Mucosa of stomach (tissue), 1 donor: ENCODE measurements around the gene IDNK.
A peak's percentile ranks its signal among the peaks of the same experiment; 100 is the strongest.
"Not testable (repeated sequence)": the region's sequence is repeated elsewhere in the genome, so short reads cannot be mapped to it uniquely, and the experiment has no call there.

Experiments
- H3K27me3 ChIP-seq: one replicate; pipeline ENCODE4 v1.7.0; 2013; ENCODE audit warnings: mild to moderate bottlenecking, low read length; ENCODE audit not compliant: control insufficient read depth, insufficient read depth
- H3K36me3 ChIP-seq: one replicate; pipeline ENCODE4 v1.7.0; 2013; ENCODE audit warnings: low read length; ENCODE audit not compliant: control insufficient read depth, insufficient read depth
- H3K4me1 ChIP-seq: one replicate; pipeline ENCODE4 v1.7.0; 2013; ENCODE audit warnings: mild to moderate bottlenecking, low read length; ENCODE audit not compliant: control insufficient read depth, insufficient read depth
- H3K4me3 ChIP-seq: one replicate; pipeline ENCODE4 v1.7.0; 2013; ENCODE audit warnings: low read length
- H3K9ac ChIP-seq: one replicate; pipeline ENCODE4 v1.7.0; 2013; ENCODE audit warnings: mild to moderate bottlenecking, low read length, moderate library complexity
- H3K9me3 ChIP-seq: one replicate; pipeline ENCODE4 v1.7.0; 2013; ENCODE audit warnings: mild to moderate bottlenecking, low read length, moderate library complexity; ENCODE audit not compliant: control insufficient read depth
- donor health status: Pancreatic carcinoma.

IDNK gene

DNA sequence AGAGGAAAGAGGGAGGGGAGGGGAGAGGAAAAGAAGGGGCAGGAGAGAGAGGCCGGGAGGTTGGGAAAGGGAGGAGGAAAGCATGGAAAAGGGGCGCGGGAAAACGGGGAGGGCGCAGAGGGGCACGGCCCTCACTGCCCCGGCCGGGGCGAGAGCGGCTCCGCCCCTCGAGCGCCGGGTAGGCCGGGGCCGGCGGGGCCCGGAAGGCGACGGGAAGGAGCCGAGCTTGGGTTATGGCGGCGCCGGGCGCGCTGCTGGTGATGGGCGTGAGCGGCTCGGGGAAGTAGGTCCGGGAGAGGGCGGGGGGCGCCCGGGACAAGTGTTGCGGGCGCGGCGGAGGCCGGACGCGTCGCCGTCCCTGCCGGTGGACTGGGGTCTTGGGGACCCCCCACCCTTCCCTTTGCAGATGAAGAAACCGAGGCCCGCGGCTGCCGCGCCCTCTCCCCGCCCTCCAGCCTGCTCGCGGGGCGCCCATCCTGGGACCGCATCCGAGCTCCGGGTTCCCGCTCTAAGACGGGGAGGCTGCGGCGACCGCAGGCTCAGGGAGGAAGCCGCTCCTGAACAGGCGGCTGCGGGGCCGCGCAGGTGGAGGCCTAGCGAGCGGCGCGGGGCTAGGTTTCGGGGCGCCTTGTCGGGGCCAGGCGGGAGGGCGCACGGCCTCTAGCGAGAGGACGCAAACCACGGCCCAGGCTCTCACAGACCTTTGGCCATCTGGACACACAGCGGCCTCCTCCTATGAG, at the start of gene IDNK:
TSS of gene IDNK (plus strand) at position 205 of the 740 bp plus-strand sequence. CDS start at position 234, 29 bp downstream.
- no peaks in the 10 kb centered on the region for H3K9me3 ChIP-seq
- H3K4me3 ChIP-seq, result peak within 1 kb of the TSS; percentile 58
- no peaks in the 10 kb centered on the region for H3K27me3 ChIP-seq
- H3K9ac ChIP-seq, result peak within 1 kb of the TSS; percentile 93
- no peaks in the 10 kb centered on the region for H3K36me3 ChIP-seq
- peaks cover 10% of the 10 kb centered on the region for H3K4me1 ChIP-seq

DNA sequence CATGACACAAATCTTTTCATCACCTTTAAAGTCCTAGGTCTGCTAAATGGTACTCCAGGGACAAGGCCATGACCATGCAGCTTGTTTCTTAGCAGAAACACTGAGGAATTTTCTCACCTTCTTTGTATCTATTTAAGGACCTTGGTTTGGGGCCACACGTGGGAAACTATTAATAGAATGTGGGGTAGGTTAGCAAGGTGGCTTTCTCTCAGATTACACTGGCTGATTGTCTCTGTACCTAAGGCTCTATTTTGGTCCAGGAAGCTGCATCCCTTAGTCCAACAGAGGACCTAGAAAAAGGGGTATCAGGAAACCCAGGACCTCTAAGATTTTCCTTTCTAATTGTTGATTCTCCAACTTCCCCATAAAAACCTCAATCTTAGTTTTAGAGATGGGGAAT, 48.5 kb upstream of the IDNK start:
- Histone ChIP-seq H3K36me3 (no peaks in the 10 kb centered on the region), H3K9ac (no peak overlapping the region), H3K9me3 (no peaks in the 10 kb centered on the region), H3K4me1 (no peaks in the 10 kb centered on the region), H3K4me3 (no peak overlapping the region), H3K27me3 (no peaks in the 10 kb centered on the region)

DNA sequence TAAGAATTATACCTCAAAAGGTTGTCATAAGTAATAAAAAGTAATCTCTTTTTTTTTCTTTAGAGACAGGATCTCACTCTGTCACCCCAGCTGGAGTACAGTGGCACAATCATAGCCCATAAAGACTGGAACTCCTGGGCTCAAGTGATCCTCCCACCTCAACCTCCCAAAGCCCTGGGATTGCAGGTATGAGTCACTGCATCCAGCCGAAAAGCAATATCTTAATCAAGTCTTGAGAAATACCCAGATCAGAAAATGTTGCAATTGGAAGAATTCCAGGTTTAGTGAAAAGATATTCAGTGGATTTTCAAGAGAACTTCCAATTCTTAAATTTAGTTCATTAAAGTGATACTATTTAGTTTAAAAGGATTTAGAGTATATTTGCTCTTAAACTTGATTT, 40.9 kb upstream of the IDNK start:
- Histone ChIP-seq H3K4me1 (no peaks in the 10 kb centered on the region), H3K9me3 (no peaks in the 10 kb centered on the region), H3K36me3 (no peaks in the 10 kb centered on the region), H3K4me3 (no peak overlapping the region), H3K9ac (no peak overlapping the region), H3K27me3 (no peaks in the 10 kb centered on the region)

DNA sequence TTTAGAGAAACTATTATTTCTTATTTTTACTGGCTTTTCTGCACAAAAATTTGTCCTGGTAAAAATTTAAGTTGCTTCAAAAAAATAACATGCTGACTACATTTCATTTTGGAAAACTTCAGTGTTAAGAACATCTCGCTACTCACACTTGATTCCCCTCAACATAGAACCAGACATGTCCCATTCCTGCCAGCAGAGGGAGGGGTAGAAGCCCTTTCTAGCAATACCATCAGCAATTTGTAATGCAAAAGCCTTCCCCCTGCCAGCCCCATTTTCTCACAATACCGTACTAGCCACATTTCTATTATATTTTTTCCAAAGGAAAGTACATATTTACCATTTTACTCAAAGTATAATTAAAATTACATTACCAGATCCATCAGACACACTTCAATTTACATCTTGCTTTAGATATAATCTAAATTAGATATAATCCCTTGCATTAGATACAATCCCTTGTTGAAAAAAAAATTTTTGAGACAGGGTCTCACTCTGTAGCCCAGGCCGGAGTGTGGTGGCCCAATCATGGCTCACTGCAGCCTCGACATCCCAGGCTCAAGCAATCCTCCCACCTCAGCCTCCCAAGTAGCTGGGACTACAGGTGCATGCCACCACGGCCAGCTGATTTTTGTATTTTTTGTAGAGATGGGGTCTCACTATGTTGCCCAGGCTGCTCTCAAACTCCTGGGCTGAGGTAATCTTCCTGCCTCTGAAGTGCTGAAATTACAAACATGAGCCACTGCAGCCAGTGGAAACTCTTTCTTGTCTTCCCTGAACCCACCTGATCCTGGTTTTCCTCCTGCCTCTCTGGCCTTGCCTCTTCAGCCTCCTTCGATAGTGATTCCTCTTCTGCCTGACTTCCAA, 39.6 kb upstream of the IDNK start:
- H3K9me3 ChIP-seq, result no peaks in the 10 kb centered on the region
- H3K4me3 ChIP-seq, result no peak overlapping the region
- H3K4me1 ChIP-seq, result no peaks in the 10 kb centered on the region
- H3K27me3 ChIP-seq, result no peaks in the 10 kb centered on the region
- H3K9ac ChIP-seq, result no peak overlapping the region
- H3K36me3 ChIP-seq, result no peaks in the 10 kb centered on the region

DNA sequence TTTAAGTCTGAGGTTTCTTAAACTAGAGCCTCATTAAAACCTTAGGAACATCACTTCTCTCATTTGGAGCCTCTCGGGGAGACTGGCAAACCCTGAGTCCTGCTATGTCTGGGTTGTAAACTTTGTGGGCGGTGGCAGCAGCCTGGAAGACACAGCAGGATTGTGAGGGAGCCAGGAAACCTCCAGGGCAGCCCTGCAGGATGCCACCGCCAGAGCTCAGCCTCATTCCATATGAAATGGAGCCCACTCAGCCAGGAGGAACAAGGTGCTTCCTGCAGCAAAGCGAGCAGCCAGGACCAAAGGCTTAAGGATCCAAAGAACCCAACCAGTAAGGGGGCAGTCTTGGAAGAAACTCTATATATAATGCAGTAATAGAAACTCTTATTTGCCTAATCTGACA, 37.9 kb upstream of the IDNK start:
- Histone ChIP-seq H3K9me3 (no peaks in the 10 kb centered on the region), H3K36me3 (no peaks in the 10 kb centered on the region), H3K9ac (no peak overlapping the region), H3K27me3 (no peaks in the 10 kb centered on the region), H3K4me1 (no peaks in the 10 kb centered on the region), H3K4me3 (no peak overlapping the region)

DNA sequence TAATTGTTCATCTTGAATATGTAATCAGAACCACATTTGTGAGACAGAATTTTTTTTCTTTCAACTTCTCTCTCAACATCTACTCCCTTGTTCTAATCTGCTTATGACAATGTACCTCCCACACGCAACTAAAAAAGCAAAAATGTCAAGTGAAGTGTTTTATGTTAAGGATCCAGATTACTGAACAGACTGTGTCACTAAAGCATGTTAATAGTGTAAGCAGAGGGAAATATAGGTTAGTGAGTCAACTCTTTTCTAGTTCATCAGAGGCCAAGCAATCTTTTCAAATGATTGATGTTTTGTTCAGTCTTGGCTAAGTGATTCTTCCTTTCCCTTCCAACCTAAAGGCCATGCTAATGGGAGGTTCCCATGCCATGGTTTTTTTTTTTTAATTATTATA, 34.7 kb upstream of the IDNK start:
- H3K9ac ChIP-seq, result no peak overlapping the region
- H3K36me3 ChIP-seq, result no peaks in the 10 kb centered on the region
- H3K4me3 ChIP-seq, result no peak overlapping the region
- H3K9me3 ChIP-seq, result no peaks in the 10 kb centered on the region
- H3K4me1 ChIP-seq, result no peaks in the 10 kb centered on the region
- H3K27me3 ChIP-seq, result no peaks in the 10 kb centered on the region

DNA sequence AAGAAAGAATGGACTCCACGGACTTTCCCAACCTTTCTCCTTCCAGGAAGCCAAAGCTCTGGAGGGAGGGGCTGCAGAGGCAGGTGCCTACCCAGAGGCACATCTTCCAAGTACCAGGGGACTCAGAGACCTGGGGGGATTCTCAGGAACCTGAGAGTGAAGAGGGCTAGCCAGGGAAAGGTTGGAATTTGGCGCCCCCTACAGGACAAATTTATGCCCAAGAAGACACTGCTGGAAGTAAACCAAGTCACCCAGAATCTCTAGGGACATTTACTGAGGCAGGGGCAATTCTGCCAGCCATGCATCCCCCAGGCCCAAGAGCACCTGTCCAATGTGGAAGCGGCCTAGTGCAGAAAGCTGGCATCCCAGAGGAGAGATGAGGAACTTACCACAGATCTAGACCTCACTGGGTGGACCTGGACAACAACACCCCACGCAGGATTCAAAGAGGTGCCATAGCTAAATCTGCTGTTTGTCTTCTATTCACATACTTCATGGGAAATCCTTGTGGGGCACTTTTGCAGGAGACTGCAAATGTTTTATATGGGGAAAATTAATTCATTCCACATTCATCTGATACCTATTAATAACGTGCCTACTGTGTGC, 25.9 kb upstream of the IDNK start:
- H3K4me3 ChIP-seq, result no peak overlapping the region
- H3K27me3 ChIP-seq, result no peaks in the 10 kb centered on the region
- H3K9me3 ChIP-seq, result no peaks in the 10 kb centered on the region
- no peak overlapping the region for H3K9ac ChIP-seq
- H3K4me1 ChIP-seq, result no peaks in the 10 kb centered on the region
- H3K36me3 ChIP-seq, result no peaks in the 10 kb centered on the region

DNA sequence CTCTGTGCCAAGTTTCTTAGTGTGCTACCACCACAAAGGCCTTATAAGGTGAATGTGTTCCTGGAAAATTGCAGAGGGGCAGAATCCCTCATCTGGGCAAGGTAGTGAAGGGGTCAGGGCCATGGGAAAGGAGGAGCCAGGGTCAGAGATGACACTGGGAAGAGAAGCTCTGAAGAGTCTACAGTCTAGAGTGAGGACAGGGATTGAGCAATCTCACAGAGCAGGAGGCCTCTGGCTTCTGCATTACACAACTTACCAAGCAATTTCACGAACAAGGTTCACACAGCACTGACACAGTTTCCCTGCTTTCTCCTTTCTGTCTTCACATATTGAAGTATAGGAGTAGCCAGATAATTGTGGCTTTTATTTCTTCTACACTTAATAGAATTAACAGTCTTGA, 24.5 kb upstream of the IDNK start:
- Histone ChIP-seq H3K9me3 (no peaks in the 10 kb centered on the region), H3K36me3 (no peaks in the 10 kb centered on the region), H3K4me3 (no peak overlapping the region), H3K9ac (no peak overlapping the region), H3K27me3 (no peaks in the 10 kb centered on the region), H3K4me1 (no peaks in the 10 kb centered on the region)

DNA sequence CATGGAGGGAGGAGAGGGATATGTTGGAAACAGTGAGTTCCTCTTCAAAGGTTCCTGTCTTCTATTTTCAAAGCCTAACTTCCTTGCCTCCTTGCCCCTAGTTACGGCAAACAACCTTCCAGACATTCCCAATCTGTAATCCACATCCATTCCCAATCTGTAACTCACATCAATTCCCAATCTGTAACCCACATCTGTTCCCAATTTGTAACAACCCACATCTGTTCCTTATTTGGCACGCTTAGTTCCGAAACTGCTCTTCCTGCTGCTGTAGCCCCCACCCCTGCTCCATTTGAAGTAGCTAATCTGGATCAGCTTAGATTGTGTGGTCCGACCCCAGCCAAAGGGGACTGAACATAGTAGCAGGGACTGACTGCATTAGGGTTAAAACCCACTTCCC, 23.9 kb upstream of the IDNK start:
- no peak overlapping the region for H3K4me3 ChIP-seq
- no peaks in the 10 kb centered on the region for H3K9me3 ChIP-seq
- no peaks in the 10 kb centered on the region for H3K4me1 ChIP-seq
- H3K36me3 ChIP-seq, result no peaks in the 10 kb centered on the region
- H3K27me3 ChIP-seq, result no peaks in the 10 kb centered on the region
- no peak overlapping the region for H3K9ac ChIP-seq

DNA sequence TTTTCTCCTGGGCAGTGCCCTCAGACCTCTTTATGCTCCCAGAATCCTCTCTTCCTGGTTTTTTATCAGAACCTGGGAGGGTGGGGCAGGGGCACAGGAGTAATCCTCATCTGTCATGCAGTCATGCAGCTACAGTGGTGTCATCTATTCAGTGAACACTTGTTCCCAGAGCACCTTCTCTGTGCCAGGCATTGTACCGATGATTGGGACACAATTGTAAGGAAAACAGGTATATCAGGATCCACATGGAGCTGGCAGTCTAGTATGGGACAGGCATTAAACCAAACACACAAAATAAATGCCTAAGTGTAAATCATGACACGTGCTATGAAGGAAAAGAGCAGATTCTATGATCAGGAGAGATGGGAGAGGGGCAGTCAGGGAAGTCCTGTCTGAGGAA, 21.5 kb upstream of the IDNK start:
- no peaks in the 10 kb centered on the region for H3K4me1 ChIP-seq
- no peaks in the 10 kb centered on the region for H3K27me3 ChIP-seq
- no peaks in the 10 kb centered on the region for H3K36me3 ChIP-seq
- H3K9ac ChIP-seq, result no peak overlapping the region
- no peaks in the 10 kb centered on the region for H3K9me3 ChIP-seq
- no peak overlapping the region for H3K4me3 ChIP-seq

DNA sequence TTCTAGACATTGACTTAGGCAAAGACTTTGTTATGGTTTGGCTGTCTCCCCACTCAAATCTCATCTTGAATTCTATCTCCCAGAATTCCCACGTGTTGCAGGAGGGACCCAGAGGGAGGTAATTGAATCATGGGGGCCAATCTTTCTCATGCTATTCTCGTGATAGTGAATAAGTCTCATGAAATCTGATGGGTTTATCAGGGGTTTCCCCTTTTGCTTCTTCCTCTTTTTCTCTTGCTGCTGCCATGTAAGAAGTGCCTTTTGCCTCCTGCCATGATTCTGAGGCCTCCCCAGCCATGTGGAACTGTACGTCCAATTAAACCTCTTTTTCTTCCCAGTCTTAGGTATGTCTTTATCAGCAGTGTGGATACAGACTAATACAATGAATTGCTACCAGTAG, 15.3 kb upstream of the IDNK start:
- H3K9ac ChIP-seq, H3K4me1 ChIP-seq, H3K36me3 ChIP-seq, H3K9me3 ChIP-seq, H3K4me3 ChIP-seq, H3K27me3 ChIP-seq: not testable (repeated sequence)

DNA sequence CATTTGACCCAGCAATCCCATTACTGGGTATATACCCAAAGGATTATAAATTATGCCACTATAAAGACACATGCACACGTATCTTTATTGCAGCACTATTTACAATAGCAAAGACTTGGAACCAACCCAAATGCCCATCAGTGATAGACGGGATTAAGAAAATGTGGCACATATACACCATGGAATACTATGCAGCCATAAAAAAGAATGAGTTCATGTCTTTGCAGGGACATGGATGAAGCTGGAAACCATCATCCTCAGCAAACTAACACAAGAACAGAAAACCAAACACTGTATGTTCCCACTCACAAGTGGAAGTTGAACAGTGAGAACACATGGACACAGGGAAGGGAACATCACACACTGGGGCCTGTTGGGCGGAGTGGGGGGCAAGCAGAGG, 9.6 kb upstream of the IDNK start:
- H3K9me3 ChIP-seq, H3K4me3 ChIP-seq: not testable (repeated sequence)

More for the DNA sequence above, 9.6 kb upstream of the IDNK start:
- not testable (repeated sequence) for H3K36me3 ChIP-seq, H3K27me3 ChIP-seq, H3K4me1 ChIP-seq, H3K9ac ChIP-seq
